Endothelial cell (in vitro differentiated cells): Measurements from ENCODE around the gene RASGRP1. TPM values are rescaled to one million over a fixed set of nuclear protein-coding genes. Genes with fewer than 3 reads are reported as not detected.
"Not testable (repeated sequence)": the region's sequence is repeated elsewhere in the genome, so short reads cannot be mapped to it uniquely, and the experiment has no call there.

ENCODE experiments used
- DNase-seq: peaks from one replicate; pipeline ENCODE4 v3.0.0; 2021; ENCODE audit warnings: low spot score
- H3K27ac Mint-ChIP-seq: one replicate; pipeline ENCODE4 v1.8.0; 2021; ENCODE audit warnings: mixed read lengths, inconsistent platforms; ENCODE audit not compliant: unreplicated experiment
- H3K27me3 Mint-ChIP-seq: one replicate; pipeline ENCODE4 v1.8.0; 2021; ENCODE audit warnings: mild to moderate bottlenecking, moderate library complexity, mixed read lengths, inconsistent platforms; ENCODE audit not compliant: unreplicated experiment
- H3K36me3 Mint-ChIP-seq: one replicate; pipeline ENCODE4 v1.8.0; 2021; ENCODE audit warnings: mild to moderate bottlenecking, low read depth, mixed read lengths, inconsistent platforms; ENCODE audit not compliant: unreplicated experiment
- H3K4me1 Mint-ChIP-seq: one replicate; pipeline ENCODE4 v1.8.0; 2021; ENCODE audit warnings: mild to moderate bottlenecking, mixed read lengths, inconsistent platforms; ENCODE audit not compliant: unreplicated experiment
- H3K4me3 Mint-ChIP-seq: one replicate; pipeline ENCODE4 v1.8.0; 2021; ENCODE audit warnings: mild to moderate bottlenecking, mixed read lengths, inconsistent platforms; ENCODE audit not compliant: unreplicated experiment
- H3K9me3 Mint-ChIP-seq: one replicate; pipeline ENCODE4 v1.8.0; 2021; ENCODE audit warnings: mixed read lengths, inconsistent platforms; ENCODE audit not compliant: unreplicated experiment
- CTCF ChIP-seq: fragments of 200-600 bp; sonication (generic); IDR thresholded peaks from one replicate; pipeline ENCODE4 v1.5.0; 2021; ENCODE audit warnings: antibody characterized with exemption; ENCODE audit not compliant: unreplicated experiment
- total RNA-seq: library from RNA; stranded (reverse); fragmentation: NEBNext Ultra II Directional; extraction: Animal tissue kit (Norgen Biotek cat#: 25700); gene quantifications from one replicate; pipeline ENCODE4 v1.2.1, GENCODE V29; 2021; ENCODE audit not compliant: unreplicated experiment

RASGRP1 gene
- total RNA-seq, 1 donor from 2014 or later = 0.49 TPM

- no peak for TF ChIP-seq CTCF
Measured at GRCh38 chr15:38588672-38589071, 24.1 kb upstream of the RASGRP1 start.

GRCh38 chr15:38587214-38587613 lies 22.6 kb upstream of the RASGRP1 start:
- H3K4me3 Mint-ChIP-seq = no peak overlapping the region
- H3K4me1 Mint-ChIP-seq = peaks cover 6% of the 10 kb centered on the region
- no peaks in the 10 kb centered on the region for H3K9me3 Mint-ChIP-seq
- DNase-seq = no peak
- no peaks in the 10 kb centered on the region for H3K27me3 Mint-ChIP-seq
- H3K36me3 Mint-ChIP-seq = no peaks in the 10 kb centered on the region
- no peak for TF ChIP-seq CTCF
- no peak overlapping the region for H3K27ac Mint-ChIP-seq

More at GRCh38 chr15:38588672-38589071, 24.1 kb upstream of the RASGRP1 start:
- no peaks in the 10 kb centered on the region for H3K9me3 Mint-ChIP-seq
- no peak overlapping the region for H3K4me3 Mint-ChIP-seq
- H3K27me3 Mint-ChIP-seq = no peaks in the 10 kb centered on the region
- peaks cover 6% of the 10 kb centered on the region for H3K4me1 Mint-ChIP-seq
- H3K27ac Mint-ChIP-seq = no peak overlapping the region
- no peak for DNase-seq
- no peaks in the 10 kb centered on the region for H3K36me3 Mint-ChIP-seq

GRCh38 chr15:38586005-38586404 lies 21.4 kb upstream of the RASGRP1 start:
- H3K4me3 Mint-ChIP-seq, H3K27me3 Mint-ChIP-seq, H3K36me3 Mint-ChIP-seq, H3K27ac Mint-ChIP-seq, H3K9me3 Mint-ChIP-seq, H3K4me1 Mint-ChIP-seq, DNase-seq: not testable (repeated sequence)

- H3K27me3 Mint-ChIP-seq = peaks cover 5% of the 10 kb centered on the region
- DNase-seq = no peak
- H3K27ac Mint-ChIP-seq = no peak overlapping the region
- H3K4me3 Mint-ChIP-seq = no peak overlapping the region
- TF ChIP-seq CTCF = no peak
- H3K36me3 Mint-ChIP-seq = no peaks in the 10 kb centered on the region
- no peaks in the 10 kb centered on the region for H3K9me3 Mint-ChIP-seq
- no peaks in the 10 kb centered on the region for H3K4me1 Mint-ChIP-seq
Measured at GRCh38 chr15:38578626-38579025, 14.0 kb upstream of the RASGRP1 start.

- peaks cover 5% of the 10 kb centered on the region for H3K27me3 Mint-ChIP-seq
- H3K4me3 Mint-ChIP-seq = no peak overlapping the region
- H3K9me3 Mint-ChIP-seq = no peaks in the 10 kb centered on the region
- no peaks in the 10 kb centered on the region for H3K36me3 Mint-ChIP-seq
- no peak for TF ChIP-seq CTCF
- H3K4me1 Mint-ChIP-seq = no peaks in the 10 kb centered on the region
- H3K27ac Mint-ChIP-seq = no peak overlapping the region
- no peak for DNase-seq
Measured at GRCh38 chr15:38577424-38577987, 12.9 kb upstream of the RASGRP1 start.
